Measurements from ENCODE around the gene H6PD. TPM values are rescaled to one million over a fixed set of nuclear protein-coding genes. Genes with fewer than 3 reads are reported as not detected.

The H6PD gene
- polyA plus RNA-seq, 1 donor (not counting 4 experiments of a cell fraction or from before 2014, with no cell fraction given), result 3.3 TPM

- peak; percentile 86 for FAIRE-seq
- Histone ChIP-seq H3K9me3 (ENCODE audit: control insufficient read depth, low read depth, low read length) (no peaks in the 10 kb centered on the region), H2AFZ (ENCODE audit: control insufficient read depth, low read length) (peak overlapping the region; percentile 45), H3K9ac (ENCODE audit: control insufficient read depth, extremely low read depth, insufficient read depth, low read length) (peak overlapping the region; percentile 32), H3K27ac (ENCODE audit: control insufficient read depth, insufficient read depth, low read length) (no peak overlapping the region), H4K20me1 (ENCODE audit: control insufficient read depth, extremely low read depth, insufficient read depth, low read length) (no peaks in the 10 kb centered on the region), H3K4me1 (ENCODE audit: control insufficient read depth, extremely low read depth, insufficient read depth, low read length) (peaks cover 39% of the 10 kb centered on the region), H3K79me2 (ENCODE audit: control insufficient read depth, insufficient read depth, low read length) (no peaks in the 10 kb centered on the region), H3K9me1 (ENCODE audit: control insufficient read depth, extremely low read depth, insufficient read depth, low read length) (peaks cover 4% of the 10 kb centered on the region), H3K4me3 (ENCODE audit: control insufficient read depth in 2 of 3, extremely low read depth in 1 of 3, insufficient read depth in 2 of 3, low read depth in 1 of 3, low read length in 3 of 3) (peak overlapping the region in 1 of 3 experiments; percentile 8), H3K4me2 (ENCODE audit: control insufficient read depth, extremely low read depth, insufficient read depth, low read depth, low read length) (peak overlapping the region; percentile 72), H3K36me3 (ENCODE audit: control insufficient read depth in 2 of 2, extremely low read depth in 1 of 2, insufficient read depth in 2 of 2, low read length in 2 of 2) (no peaks in the 10 kb centered on the region), H3K27me3 (ENCODE audit: control insufficient read depth, extremely low read depth, insufficient read depth, low read length) (peaks cover 3% of the 10 kb centered on the region)
- DNase-seq (ENCODE audit: low read depth, low spot score), result no peak
- TF ChIP-seq CTCF (optimal IDR thresholded peaks at IDR 0.05 in 1 of 3, IDR thresholded peaks at IDR 0.05 in 1 of 3, conservative IDR thresholded peaks at IDR 0.05 in 1 of 3; ENCODE audit: extremely low read depth in 1 of 3, insufficient read depth in 2 of 3, low read length in 3 of 3), result peak; percentile 70 to 75 (median 71)
- no peak for TF ChIP-seq EZH2 (IDR thresholded peaks at IDR 0.05; ENCODE audit: low read length)
- dilution Hi-C loops (cut with MboI; ENCODE audit: extremely low pct_ligation_motif_present, low sequenced_read_pairs), result no loop called here
Measured at GRCh38 chr1:9196129-9197040, 38.2 kb upstream of the H6PD start.

- TF ChIP-seq EZH2 (IDR thresholded peaks at IDR 0.05; ENCODE audit: low read length) (no peak), CTCF (optimal IDR thresholded peaks at IDR 0.05 in 1 of 3, IDR thresholded peaks at IDR 0.05 in 1 of 3, conservative IDR thresholded peaks at IDR 0.05 in 1 of 3; ENCODE audit: extremely low read depth in 1 of 3, insufficient read depth in 2 of 3, low read length in 3 of 3) (no peak)
- no peak for FAIRE-seq
- Histone ChIP-seq H4K20me1 (ENCODE audit: control insufficient read depth, extremely low read depth, insufficient read depth, low read length) (no peaks in the 10 kb centered on the region), H3K4me2 (ENCODE audit: control insufficient read depth, extremely low read depth, insufficient read depth, low read depth, low read length) (no peak overlapping the region), H3K36me3 (ENCODE audit: control insufficient read depth in 2 of 2, extremely low read depth in 1 of 2, insufficient read depth in 2 of 2, low read length in 2 of 2) (no peaks in the 10 kb centered on the region), H3K9ac (ENCODE audit: control insufficient read depth, extremely low read depth, insufficient read depth, low read length) (no peak overlapping the region), H2AFZ (ENCODE audit: control insufficient read depth, low read length) (no peak overlapping the region), H3K27me3 (ENCODE audit: control insufficient read depth, extremely low read depth, insufficient read depth, low read length) (peaks cover 2% of the 10 kb centered on the region), H3K4me1 (ENCODE audit: control insufficient read depth, extremely low read depth, insufficient read depth, low read length) (peaks cover 48% of the 10 kb centered on the region), H3K27ac (ENCODE audit: control insufficient read depth, insufficient read depth, low read length) (no peak overlapping the region), H3K9me3 (ENCODE audit: control insufficient read depth, low read depth, low read length) (no peaks in the 10 kb centered on the region), H3K4me3 (ENCODE audit: control insufficient read depth in 2 of 3, extremely low read depth in 1 of 3, insufficient read depth in 2 of 3, low read depth in 1 of 3, low read length in 3 of 3) (no peak overlapping the region), H3K79me2 (ENCODE audit: control insufficient read depth, insufficient read depth, low read length) (no peaks in the 10 kb centered on the region), H3K9me1 (ENCODE audit: control insufficient read depth, extremely low read depth, insufficient read depth, low read length) (peaks cover 4% of the 10 kb centered on the region)
- DNase-seq (ENCODE audit: low read depth, low spot score), result no peak
- dilution Hi-C loops (cut with MboI; ENCODE audit: extremely low pct_ligation_motif_present, low sequenced_read_pairs), result no loop called here
Measured at GRCh38 chr1:9197186-9198099, 37.1 kb upstream of the H6PD start.

Measured in keratinocyte (primary cell).